Astrocyte of the cerebellum (primary cell): ENCODE data around the gene EXOSC5.
"Not testable (repeated sequence)": the region's sequence is repeated elsewhere in the genome, so short reads cannot be mapped to it uniquely, and the experiment has no call there.

Source experiments
- DNase-seq: peaks from one replicate; pipeline ENCODE4 v3.0.0-alpha.2; 2011; ENCODE audit warnings: low read depth
- H3K4me3 ChIP-seq: 2 replicates; pipeline ENCODE4 v1.5.1; 2011; ENCODE audit warnings: mild to moderate bottlenecking, low read depth, low read length, moderate library complexity
- CTCF ChIP-seq: IDR thresholded peaks from 2 replicates; pipeline ENCODE4 v1.5.1; 2012; ENCODE audit warnings: low read length, low read depth, moderate library complexity, mild to moderate bottlenecking; ENCODE audit errors: missing control alignments
- in situ Hi-C: cut with HindIII; loops from 2 replicates; pipeline ENCODE4 v1.10.0; 2017; ENCODE audit warnings: low sequenced_read_pairs

Gene EXOSC5

GRCh38 chr19:41384351-41384750 lies 12.8 kb downstream of the EXOSC5 start:
- TF ChIP-seq CTCF: no peak

GRCh38 chr19:41381536-41381935 lies 15.6 kb downstream of the EXOSC5 start:
- in situ Hi-C loops, H3K4me3 ChIP-seq, DNase-seq: not testable (repeated sequence)

More at GRCh38 chr19:41384351-41384750, 12.8 kb downstream of the EXOSC5 start:
- no peak overlapping the region for H3K4me3 ChIP-seq
- DNase-seq: no peak
- in situ Hi-C loops: no loop called here

- H3K4me3 ChIP-seq: no peak overlapping the region
- in situ Hi-C loops: no loop called here
- DNase-seq: no peak
- peak; percentile 33 for TF ChIP-seq CTCF
These were observed 19.0 kb downstream of the EXOSC5 start for GRCh38 chr19:41377977-41378709.

- TF ChIP-seq CTCF: no peak
- in situ Hi-C loops: no loop called here
- peak overlapping the region; percentile 45 for H3K4me3 ChIP-seq
- no peak for DNase-seq
These were observed 20.2 kb downstream of the EXOSC5 start for GRCh38 chr19:41376998-41377365.

GRCh38 chr19:41376241-41376997 lies 20.7 kb downstream of the EXOSC5 start, which contains the start of gene TMEM91:
TMEM91 (plus strand) TSS chr19:41376533; CDS start chr19:41378310, 1,777 bp downstream.
- peak within 1 kb of the TSS; percentile 45 for H3K4me3 ChIP-seq
- TF ChIP-seq CTCF: no peak
- in situ Hi-C loops: no loop called here
- no peak for DNase-seq

- in situ Hi-C loops: no loop called here
These were observed 23.2 kb downstream of the EXOSC5 start for GRCh38 chr19:41373993-41374392.

More at GRCh38 chr19:41373993-41374392, 23.2 kb downstream of the EXOSC5 start:
- no peak overlapping the region for H3K4me3 ChIP-seq
- peak; percentile 86 for DNase-seq
- TF ChIP-seq CTCF: no peak
